ENCODE data around the gene SLC10A6.

- TF ChIP-seq CTCF (conservative IDR thresholded peaks at IDR 0.05; ENCODE audit: low read length) (no peak), EZH2phosphoT487 (IDR thresholded peaks at IDR 0.05; ENCODE audit: borderline replicate concordance, low read depth, low read length) (no peak)
Measured at GRCh38 chr4:86778175-86778574, 71.0 kb downstream of the SLC10A6 start.

All from OCI-LY7 (cell line).